Tracheal epithelial cell (primary cell): ENCODE measurements around the gene PDCD4. TPM values are rescaled to one million over a fixed set of nuclear protein-coding genes. Genes with fewer than 3 reads are reported as not detected.

ENCODE experiments used
- total RNA-seq: library from RNA; depleted of rRNA; stranded (reverse); fragments of >200 nt; gene quantifications from 2 replicates; pipeline ENCODE4 v1.2.1, GENCODE V29; 2014

Gene PDCD4
- 65.3 and 78.6 TPM in 2 replicates for total RNA-seq

GRCh38 chr10:110871298-110872084 is at the start of gene PDCD4:
Gene PDCD4, plus strand, starts transcription at chr10:110871928. Its CDS starts 4,100 bp downstream, at chr10:110876028.

GRCh38 chr10:110918643-110919348 is 47.1 kb downstream of the PDCD4 start, which contains the start of gene BBIP1:
Gene BBIP1, minus strand, starts transcription at chr10:110919180. Its CDS starts 1,023 bp downstream, at chr10:110918157.

GRCh38 chr10:110919349-110919931 is 47.7 kb downstream of the PDCD4 start, which contains the start of gene SHOC2:
Gene SHOC2, plus strand, starts transcription at chr10:110919604. Its CDS starts 44,755 bp downstream, at chr10:110964359.

Other genes starting within 250 kb of the PDCD4 start
- under 0.01 TPM in 1 of 2 replicates, not detected in the other for gene RBM20, start 227.6 kb upstream of the PDCD4 start, total RNA-seq
- gene BBIP1, start 47.3 kb downstream of the PDCD4 start, total RNA-seq: 9.2 and 17.1 TPM in 2 replicates
- gene SHOC2, start 47.7 kb downstream of the PDCD4 start, total RNA-seq: 35.7 and 36.0 TPM in 2 replicates
- not detected in 2 replicates for gene ADRA2A, start 205.1 kb downstream of the PDCD4 start, total RNA-seq